Body of pancreas (tissue), 4 donors: ENCODE results near the gene ROR1.

ENCODE experiments used
- POLR2A ChIP-seq, 3 donors: fragments of 450-650 bp; IDR thresholded peaks; one replicate each; pipeline ENCODE4 v1.6.1; 2016; ENCODE audit warnings: antibody characterized with exemption in 3 of 3, mild to moderate bottlenecking in 2 of 3
- TF ChIP-seq, protein P1 (sequence below), 7 experiments: fragments of 450-650 bp in 4 of 7; fragments of 200-600 bp in 3 of 7; sonication (generic) in 3 of 7; IDR thresholded peaks; one replicate each; pipeline ENCODE4 v1.5.1; 2016 to 2019; ENCODE audit warnings: antibody characterized with exemption in 7 of 7

DNA sequence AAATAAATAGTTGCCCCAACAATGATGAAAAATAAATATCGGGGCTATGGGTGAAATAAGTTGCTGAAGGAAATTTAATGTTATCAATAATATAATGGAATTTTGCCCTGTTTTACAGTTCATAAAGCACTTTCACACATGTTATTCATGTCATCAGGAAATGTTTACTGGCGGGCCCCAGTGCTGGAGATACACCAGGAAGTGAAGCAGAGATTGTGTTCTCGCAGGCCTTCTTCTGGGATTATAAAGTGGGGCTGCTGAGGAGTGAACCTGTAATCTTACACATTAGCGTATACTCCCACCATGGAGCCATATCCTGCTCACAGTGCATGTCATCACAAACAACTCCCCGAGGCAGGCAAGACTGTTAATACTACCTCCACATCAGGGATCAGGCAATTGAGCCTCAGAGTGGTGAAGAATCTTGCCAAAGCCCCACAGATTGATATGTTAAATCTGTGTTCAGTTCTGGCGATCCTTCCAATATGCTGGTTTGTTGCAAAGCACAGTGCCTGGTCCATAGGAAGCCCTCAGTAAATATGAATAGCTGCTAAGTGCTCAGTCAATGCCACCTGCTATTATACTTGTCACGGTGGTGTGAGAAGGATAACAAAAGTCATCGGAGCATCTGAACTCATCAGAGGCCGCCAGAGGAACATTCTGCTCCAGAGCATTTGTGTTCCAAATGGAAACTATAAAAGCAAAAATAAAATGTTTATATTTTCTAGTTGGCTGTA, 325.2 kb downstream of the ROR1 start:
- TF ChIP-seq, protein P1, sequence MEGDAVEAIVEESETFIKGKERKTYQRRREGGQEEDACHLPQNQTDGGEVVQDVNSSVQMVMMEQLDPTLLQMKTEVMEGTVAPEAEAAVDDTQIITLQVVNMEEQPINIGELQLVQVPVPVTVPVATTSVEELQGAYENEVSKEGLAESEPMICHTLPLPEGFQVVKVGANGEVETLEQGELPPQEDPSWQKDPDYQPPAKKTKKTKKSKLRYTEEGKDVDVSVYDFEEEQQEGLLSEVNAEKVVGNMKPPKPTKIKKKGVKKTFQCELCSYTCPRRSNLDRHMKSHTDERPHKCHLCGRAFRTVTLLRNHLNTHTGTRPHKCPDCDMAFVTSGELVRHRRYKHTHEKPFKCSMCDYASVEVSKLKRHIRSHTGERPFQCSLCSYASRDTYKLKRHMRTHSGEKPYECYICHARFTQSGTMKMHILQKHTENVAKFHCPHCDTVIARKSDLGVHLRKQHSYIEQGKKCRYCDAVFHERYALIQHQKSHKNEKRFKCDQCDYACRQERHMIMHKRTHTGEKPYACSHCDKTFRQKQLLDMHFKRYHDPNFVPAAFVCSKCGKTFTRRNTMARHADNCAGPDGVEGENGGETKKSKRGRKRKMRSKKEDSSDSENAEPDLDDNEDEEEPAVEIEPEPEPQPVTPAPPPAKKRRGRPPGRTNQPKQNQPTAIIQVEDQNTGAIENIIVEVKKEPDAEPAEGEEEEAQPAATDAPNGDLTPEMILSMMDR (IDR thresholded peaks at IDR 0.05): no peak
- no peak for TF ChIP-seq POLR2A (IDR thresholded peaks at IDR 0.05)
